GM21515 (cell line): Measurements from ENCODE around the gene NAV2.

Experiments
- ATAC-seq: cut with Tn5 transposase; IDR thresholded peaks from one replicate; pipeline ENCODE4 v1.9.1; 2021; ENCODE audit not compliant: unreplicated experiment

NAV2 gene

DNA sequence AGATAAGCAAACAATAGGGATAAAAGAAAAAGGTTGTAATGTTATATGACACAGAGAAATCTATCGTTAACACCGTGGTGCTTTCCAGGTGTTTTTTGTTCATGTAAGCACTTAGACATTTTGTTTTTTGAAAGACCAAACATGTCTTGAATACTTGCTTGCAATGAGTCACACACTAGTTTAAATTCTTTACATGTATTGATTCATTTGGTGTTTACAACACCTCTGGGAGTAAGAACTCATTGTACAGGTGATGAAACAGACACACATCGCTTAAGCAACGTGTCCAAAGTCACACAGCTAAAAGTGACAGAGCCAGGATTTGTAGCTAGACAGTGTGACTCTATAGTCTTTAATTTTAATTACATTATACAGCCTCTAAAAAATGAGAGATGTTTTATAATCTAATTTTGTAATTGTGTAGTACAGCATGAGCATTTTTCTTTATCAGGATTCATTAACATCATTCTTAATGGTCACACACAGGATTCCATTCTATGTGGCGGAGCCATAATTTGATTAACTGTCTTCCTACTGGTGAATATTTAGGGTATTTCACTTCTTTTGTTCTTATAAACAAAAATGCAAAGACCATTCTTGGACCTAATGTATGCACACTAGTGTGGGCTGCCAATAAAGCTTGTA, 298.8 kb downstream of the NAV2 start:
- no peak for ATAC-seq

DNA sequence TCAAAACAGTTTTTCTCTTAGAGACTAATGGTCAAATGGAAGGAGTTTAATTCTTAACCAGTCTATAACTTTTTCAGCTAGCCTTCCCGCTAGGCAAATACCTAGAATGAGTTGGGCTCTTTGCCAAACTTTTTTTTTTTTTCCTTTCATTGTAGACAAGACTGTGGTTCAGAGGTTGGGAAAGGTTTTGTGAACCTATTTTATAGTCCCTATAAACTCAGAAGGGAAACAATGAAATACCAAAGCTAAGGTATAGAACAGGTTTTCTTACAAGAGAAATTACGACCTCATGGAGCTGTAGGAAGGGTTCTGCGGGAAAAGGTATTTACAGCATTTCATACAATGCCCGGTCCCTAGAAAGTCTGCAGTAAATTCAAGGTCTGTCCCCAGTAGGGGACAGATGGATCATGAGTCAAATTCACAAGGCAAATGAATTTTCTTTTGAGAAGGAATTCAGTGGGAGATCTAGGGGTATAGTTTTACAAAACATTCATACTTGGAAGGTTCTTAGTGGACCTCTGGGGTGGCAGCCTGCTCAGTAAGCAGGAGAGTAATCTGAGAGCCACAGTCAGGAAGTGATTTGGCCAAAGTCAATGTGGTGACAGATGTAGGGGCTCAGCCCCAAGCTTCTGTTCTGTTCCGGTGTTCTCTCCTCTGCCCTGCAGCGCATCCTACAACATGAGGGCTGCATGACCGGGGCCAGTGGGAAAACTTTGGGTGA, 300.9 kb downstream of the NAV2 start:
- no peak for ATAC-seq

DNA sequence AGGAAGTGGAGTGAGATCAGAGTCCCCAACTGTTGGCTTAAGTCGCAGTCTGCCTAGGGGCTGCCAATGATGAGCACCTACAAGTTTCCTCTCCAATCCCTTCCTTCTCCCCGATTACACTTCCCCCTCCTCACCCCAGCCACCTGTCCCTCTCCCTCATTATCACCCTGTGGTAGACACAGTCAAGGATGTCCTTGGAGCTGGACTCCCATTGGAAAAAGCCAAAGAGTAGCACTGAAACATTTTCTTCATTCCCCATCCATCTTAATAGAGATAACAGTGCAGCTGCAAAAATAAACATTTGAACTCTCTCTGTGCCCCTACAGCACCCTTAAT, 301.4 kb downstream of the NAV2 start:
- no peak for ATAC-seq

DNA sequence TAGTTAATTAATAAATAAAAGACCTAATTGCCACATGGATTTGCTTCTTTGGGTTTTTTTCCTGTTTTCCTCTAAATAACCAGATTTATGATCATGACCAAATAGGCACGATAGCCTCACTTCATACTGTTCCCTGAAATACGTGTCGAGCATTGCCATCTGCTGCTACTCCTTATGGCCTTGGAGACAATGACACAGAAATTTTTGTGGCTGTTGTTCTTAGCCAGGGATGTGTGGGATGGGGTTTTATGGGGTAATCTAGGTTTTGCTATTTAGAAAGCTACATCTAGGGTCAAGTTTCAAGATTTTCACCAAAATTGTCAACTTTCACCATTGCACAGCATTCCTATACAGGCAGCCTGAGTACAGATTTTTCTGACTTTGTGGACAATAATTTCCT, 302.5 kb downstream of the NAV2 start:
- ATAC-seq: no peak

DNA sequence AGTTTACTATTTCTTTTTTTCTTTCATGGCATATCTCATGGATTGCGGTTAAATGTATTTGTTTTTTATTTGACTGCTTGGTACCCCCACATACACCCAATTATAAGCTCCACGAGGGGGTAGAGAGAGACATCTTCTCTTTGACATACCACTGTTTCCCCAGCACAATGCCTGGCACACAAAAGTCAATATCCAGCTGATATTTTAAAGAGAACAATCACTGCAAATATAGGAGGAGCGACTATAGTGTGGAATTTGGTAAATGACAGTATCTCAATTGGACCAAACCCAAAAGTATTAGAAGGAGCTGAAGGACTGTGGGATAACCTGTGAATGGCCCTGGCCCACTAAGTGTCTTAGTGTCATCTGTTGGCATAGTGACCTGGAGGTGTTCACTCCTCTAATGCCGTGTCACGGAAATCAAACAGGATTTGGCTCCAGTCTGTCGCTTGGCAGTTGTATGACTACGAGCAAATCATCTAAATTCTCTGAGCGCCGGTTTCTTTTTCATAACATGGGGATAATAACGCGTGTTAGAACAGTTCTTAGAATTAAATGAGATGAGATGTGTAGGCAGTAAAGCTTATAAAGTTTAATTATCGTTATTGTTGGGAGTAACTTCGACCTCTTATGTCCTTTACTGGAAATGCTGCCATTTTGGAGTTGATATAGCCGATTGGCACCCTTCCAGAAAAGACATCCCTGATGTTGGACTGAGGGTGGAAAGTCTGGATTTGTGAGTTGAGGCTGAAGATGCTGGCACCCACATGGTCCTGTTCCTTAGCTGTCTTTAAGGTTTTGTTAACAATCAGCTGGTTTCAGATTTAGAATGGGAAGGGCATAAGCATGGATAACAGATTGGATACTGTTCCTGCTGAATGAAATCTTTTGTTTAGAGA, 303.1 kb downstream of the NAV2 start:
- no peak for ATAC-seq

DNA sequence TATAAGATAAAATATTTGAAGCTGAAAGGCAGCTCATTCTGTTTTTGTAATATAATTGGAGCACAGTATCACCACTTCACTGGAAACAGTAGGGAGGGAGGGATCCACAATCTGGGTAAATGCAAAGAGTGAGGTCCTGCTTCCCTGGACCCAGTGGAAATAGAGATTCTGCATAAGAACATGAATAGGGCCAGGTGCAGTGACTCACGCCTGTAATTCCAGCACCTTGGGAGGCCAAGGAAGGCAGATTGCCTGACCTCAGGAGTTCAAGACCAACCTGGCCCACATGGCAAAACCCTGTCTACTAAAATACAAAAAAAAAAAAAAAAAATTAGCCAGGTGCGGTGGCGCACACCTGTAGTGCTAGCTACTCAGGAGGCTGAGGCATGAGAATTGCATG, 303.9 kb downstream of the NAV2 start:
- no peak for ATAC-seq

DNA sequence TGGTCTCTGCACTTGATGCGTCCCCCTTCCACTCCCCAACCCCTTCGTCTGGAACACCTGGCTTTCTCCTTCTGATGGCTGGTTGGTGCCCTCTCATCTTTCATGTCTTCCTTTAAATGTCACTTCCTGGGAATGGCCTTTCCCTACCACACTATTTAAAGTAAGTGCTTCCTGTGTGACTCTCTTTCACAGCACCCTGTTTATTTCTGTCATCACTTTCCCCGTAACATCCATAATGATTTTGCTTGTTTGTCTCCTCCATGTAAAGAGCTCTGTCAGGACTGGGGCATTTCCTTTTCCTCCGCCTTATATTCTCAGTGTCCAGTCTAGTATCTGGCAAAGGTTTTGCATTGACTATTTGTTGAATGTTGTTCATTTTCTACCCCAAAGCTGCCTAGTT, 304.7 kb downstream of the NAV2 start:
- no peak for ATAC-seq

DNA sequence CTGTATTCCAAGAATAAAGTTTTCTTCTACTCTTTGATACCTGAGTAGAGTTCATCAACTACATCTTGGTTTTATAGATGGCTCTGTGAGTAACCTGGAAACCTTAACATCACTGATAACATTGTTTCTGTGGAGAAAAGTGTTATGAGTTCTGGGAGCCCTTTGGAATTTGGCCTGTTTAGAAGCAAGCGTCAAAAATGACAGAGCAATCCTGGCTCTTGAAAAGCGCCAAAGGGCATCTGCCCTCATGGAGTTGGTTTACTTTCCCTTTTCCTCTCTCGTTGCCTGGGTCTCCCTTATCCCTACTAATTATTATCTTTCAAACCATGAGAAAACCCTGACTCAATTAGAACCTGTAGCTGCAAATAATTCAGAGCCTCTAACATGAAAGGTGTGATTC, 307.6 kb downstream of the NAV2 start:
- no peak for ATAC-seq

DNA sequence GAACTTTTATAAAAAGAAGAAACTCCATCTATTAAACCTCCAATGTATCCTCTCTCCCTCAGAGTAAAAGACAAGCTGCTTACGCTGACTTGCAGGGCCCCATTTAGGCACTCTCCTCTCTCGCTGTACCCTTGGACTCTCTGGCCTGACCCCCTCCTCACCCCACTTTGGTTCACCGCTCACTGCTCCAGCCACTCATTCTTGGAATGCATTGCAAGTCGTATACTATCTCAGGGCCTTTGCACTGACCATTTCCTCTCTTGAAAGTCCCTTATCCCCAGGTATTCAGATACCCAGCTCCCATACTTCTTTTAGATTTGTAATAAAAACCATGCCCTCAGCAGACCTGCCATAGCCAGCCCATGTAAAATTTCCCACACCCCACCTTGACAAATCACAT, 308.1 kb downstream of the NAV2 start:
- ATAC-seq: no peak

DNA sequence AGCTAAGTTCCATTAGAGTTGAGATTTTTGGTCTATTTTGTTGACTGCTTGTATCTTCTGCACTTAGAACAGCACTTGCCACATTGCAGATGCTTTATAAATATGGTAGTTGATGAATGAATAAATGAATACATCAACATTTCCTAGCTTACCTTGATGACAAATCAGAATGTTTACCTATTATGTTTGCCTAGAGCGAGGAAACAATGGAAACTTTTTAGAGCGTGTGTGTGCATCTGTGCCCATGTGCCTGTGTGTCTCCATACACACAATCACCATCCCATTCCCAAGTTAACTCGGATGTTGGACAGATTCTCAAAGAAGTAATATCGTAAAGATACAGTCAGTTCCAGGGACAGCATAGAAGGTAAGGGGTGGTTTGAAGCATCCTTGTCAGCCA, 308.6 kb downstream of the NAV2 start:
- no peak for ATAC-seq

DNA sequence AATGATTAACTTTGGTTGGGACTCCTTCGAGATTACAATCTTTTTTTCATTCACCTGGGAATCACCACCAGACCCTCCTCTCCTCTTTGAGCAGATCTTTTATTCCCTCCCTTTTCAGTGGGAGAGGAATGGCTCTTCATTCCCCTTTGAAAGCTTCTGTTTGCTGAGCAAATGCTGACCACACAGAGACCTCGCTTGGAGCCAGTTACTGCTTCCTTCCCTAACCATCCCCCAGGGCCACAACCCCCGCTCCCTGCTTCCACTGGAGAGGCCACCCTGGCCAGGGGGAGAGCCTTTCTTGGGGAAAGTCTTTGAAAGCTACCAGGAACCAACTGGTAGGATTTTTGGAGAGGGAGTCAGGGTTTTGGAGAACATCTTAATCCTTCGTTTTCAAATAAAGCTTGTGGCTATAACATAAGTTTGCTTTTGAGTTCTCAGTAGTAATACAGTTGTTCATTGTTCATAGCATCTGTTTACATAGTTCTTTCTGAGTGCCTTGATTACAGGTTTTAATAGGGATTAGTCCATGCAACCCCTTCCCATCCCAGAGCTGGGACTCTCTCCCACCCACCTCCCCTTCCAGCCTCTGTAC, 309.2 kb downstream of the NAV2 start:
- no peak for ATAC-seq

DNA sequence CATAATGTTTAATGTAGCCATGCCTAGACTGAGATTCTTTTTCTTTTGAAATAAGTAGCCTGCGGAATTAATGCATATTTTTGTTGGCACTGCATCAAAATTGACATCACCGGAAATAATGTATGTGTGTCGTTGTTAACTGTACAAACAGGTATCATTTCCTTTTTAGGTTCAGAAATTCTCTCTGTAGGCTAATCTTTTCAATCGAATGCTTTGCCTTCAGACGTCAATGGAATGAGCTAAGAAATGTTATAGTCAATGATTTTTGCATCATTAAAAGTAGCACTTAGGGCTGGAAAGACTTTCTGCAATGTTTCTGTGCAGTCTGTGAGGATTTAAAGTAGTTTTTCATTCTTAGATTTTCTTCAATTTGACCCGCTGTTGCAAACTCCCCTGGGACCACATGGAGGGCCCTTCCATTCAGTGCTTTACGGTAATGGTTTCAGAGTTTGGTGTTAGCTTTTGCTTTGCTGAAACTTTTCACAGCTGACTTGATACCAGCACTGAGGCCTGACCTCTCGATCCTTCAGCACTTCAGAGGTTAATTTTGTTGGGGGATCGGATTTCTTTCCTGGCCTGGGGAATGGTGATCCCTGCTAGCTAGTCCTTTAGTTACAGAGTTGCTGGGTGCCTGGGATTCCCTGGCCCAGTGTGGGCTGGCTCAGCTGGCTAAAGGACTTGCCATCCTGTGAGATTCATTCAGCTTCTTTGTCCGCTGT, 309.9 kb downstream of the NAV2 start:
- no peak for ATAC-seq

DNA sequence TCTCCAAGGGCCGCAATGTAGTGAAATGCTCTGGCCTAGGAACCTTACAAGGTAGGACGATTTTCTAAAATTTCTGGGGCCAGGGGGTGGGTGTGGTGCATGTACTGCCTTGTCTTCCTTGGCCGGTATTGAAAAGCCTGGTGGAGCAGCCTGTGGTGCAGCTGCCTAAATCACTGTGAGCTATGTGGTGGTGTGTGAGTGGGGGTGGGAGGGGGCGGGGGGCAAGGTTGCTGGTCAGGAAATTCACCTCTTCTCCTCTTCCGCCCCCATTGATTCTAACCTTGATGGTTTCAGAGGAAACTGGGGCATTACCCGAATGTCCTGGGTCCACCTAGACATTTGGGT, 310.4 kb downstream of the NAV2 start:
- no peak for ATAC-seq

DNA sequence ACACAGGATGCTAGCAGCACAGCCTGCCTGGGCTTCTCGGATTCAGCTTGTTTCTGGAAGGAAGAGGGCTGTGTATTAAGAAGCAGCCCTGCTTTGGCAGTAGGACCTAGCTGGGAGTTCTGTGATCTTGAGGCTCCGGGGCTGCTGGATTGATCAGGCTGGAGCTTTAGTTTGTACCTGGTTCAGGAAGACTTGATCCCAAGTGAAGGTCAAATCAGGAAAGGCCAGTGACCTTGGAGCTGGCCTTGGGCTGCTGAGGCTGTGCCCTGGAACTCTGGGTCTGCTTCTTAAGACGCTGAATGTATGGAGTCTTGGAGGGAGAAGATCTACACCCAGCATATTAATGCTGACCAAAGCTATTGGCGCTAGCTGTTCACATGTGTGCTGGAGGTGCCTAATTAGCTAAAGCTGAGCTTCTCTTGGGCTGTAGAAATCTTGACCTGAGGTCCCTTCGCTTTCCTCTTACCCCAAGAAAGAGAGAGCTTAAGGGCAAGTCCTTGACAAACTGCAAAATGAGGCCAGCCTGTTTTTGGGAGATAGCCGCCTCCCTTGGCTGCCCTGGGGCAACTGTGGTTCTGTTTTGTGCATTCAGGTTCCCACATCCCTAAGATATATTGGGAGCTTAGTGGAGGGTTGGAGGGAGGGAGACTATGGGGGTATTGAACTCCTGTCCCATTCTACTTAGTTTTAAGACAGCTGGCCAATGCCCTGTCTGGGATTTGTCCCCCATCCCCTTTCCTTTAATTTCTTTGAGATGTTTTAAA, 311.7 kb downstream of the NAV2 start:
- ATAC-seq: no peak

DNA sequence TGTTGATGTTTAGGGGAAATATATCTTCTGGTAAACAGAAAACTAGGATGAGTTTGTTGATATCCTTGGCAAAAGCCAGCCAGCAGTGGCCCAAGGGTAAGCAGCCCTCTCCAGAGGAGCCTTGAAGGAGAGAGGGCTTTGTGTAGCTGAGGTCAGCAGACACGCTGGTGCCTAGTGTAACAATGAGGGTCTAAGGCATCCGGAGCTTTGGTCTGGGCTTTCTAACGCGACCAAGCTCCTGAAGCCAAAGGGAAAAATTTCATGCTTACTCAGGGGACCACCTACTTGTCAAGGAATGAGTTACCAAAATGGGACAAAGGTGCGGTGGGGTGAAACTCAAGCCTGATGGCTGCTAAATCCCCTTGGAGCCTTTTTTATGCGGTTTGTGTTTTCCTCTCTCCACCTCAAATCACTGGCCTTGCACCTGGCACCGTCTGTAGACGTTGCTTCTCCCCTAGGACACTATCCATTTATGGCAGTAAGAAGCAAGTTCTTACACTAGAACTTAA, 312.7 kb downstream of the NAV2 start:
- ATAC-seq: no peak

DNA sequence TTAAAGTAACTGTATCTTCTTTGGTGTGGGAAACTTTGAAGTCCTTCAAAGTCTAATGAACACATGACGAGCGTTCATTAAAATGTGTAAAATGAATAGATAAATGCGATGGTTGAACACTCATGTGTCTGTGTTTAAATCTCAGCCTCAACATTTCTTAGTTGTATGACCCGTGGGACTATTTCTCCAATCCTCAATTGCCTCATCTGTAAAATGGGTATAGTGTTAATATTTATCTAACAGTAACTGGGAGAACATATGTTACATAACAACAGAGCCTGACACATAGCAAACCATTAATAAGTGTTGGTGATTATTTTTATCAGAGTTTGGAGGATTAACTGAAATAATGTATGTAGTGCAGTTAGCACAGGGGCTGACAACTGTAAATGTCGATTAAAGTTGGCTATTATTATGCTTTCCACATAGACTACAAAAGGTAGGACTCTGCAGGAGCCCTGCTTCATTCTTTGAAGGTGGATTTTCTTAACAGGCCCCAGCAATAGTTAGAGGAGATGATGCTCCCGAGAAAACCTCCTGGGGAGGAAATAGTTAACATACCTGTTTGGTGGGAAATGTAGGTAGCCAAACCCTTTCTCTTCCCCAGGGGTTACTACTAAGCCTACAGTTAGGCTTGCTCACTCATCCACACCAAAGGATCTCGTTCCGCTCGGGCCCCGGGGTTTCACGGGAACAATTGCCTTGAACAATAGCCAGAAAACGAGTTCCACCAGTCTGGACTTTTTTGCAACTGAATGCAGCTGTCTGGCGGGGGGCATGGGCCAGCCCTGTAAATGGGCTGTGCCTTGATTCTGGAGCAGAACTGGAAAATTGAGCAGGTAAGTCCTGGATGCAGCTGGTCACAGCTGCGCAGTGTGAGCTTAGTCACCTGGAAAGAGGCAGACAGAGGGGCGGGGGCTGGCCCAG, 314.3 kb downstream of the NAV2 start:
- no peak for ATAC-seq

DNA sequence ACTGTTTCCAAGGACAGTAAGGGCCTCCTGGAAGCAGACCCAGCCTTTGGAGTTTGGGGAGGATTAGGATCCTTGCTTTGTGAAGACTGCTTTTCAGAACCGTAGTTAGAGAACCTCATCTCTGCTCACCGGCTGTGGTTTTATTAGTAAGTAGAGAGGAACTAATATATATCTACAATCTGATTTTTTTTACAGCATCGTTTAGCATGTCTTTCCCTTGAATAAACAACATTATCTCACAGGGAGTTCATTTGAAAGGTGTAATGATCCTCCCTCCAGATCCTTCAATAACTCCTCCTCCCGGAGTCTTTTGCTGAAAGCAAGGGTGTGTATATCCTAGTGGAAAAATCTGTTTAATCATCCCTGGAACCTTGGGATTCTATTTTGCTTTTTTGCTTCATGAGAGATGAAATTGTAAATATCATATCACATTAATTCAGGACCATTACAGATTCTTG, 314.9 kb downstream of the NAV2 start:
- ATAC-seq: no peak

DNA sequence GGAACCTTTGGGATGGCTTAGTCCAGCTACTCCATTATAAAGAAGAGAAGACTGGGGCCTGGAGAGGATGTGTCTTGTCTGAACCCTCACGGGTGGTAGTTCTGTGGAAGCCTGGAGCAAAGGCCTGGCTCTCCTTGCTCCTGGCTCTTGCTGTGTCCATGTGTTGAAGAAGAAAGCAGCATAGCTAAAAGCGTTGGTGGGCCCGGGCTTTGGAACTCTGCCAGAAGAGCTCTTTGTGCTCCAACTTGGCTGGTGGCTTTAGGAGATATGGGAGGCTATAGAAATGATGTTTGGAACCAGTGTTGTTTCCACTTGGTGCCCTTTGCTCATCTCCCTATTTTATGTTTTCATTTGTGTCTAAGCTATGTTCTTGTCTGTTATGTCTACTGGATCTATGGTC, 316.6 kb downstream of the NAV2 start:
- ATAC-seq: no peak

DNA sequence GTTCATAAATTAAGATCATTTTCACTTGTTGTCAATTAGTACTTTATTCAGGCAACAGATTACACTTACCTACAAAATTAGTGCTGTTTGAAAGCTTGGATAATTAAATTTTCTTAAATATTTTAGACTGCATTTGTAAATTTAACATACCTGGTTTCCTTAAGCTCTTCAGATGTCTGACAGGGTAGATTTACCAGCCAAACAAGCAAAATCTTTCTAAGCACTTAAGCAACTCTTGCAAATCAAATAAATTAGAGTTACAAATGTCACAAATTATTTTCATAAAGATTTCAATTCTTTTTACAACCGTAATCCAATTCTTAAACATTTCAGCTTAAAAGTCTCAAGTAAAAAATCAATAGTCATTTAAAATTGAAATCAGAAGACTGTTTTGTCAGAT, 317.8 kb downstream of the NAV2 start:
- ATAC-seq: no peak
